Fibroblast of villous mesenchyme (primary cell): ENCODE data around the gene GRAMD1B. TPM values are rescaled to one million over a fixed set of nuclear protein-coding genes. Genes with fewer than 3 reads are reported as not detected.
A peak's percentile ranks its signal among the peaks of the same experiment; 100 is the strongest.

Source experiments
- DNase-seq: peaks from one replicate; pipeline ENCODE4 v3.0.0-alpha.2; 2010; ENCODE audit warnings: low read depth
- H3K4me3 ChIP-seq: 2 replicates; pipeline ENCODE4 v1.5.1; 2011; ENCODE audit warnings: low read depth, mild to moderate bottlenecking, low read length
- total RNA-seq: library from RNA; depleted of rRNA; stranded (reverse); fragments of >200 nt; gene quantifications from 2 replicates; pipeline ENCODE4 v1.2.3, GENCODE V29; 2012
- TF ChIP-seq, protein P1 (sequence below): IDR thresholded peaks from 2 replicates; pipeline ENCODE4 v1.5.1; 2012; ENCODE audit warnings: low read depth, mild to moderate bottlenecking, low read length; ENCODE audit not compliant: insufficient read depth

The GRAMD1B gene
- 3.9 and 6.0 TPM in 2 replicates for total RNA-seq

DNA sequence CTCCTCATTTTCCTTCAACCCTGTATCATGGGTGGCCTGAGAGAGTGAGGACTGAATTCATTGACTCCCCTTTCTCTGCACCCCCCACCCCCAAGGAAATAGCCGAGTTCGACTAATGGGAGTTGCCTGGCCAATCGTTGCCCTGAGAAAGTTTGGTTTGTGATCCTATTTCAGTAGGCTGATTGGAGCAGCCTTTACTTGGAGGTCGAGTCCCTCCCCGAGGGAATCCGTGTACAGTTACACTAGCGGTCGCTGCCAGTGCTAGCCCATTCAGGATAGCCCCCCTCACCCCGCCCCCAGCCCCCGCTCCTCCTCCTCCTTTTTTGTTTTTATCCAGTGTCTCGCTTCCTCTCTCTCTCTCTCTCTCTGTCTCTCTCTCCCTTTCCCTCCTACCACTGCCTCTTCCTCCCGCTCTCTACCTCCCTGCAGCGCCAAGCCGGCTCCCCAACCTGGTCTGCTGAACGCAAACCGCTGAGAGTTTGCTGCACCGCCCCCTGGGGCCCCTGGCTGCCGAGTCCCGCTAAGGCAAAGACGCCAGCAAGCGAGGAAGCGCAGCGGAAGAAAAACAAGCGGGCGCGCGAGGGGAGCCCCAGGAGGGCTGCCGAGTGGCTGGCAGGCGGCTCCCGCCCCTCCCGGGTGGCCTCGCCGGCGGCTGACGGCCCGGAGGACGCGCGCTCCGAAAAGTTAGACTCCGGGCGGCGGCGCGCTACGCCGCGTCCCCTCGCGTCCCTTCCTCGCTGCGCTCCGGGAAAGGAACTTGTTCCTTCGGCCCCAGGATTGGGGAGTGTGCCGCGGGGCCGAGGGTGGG lies at the start of gene GRAMD1B:
GRAMD1B (plus strand) TSS at position 357 of the 808 bp plus-strand sequence. CDS start 524 bp downstream, outside the sequence.
- H3K4me3 ChIP-seq = peak within 1 kb of the TSS; percentile 52
- peak; percentile 40 for DNase-seq
- TF ChIP-seq, protein P1, sequence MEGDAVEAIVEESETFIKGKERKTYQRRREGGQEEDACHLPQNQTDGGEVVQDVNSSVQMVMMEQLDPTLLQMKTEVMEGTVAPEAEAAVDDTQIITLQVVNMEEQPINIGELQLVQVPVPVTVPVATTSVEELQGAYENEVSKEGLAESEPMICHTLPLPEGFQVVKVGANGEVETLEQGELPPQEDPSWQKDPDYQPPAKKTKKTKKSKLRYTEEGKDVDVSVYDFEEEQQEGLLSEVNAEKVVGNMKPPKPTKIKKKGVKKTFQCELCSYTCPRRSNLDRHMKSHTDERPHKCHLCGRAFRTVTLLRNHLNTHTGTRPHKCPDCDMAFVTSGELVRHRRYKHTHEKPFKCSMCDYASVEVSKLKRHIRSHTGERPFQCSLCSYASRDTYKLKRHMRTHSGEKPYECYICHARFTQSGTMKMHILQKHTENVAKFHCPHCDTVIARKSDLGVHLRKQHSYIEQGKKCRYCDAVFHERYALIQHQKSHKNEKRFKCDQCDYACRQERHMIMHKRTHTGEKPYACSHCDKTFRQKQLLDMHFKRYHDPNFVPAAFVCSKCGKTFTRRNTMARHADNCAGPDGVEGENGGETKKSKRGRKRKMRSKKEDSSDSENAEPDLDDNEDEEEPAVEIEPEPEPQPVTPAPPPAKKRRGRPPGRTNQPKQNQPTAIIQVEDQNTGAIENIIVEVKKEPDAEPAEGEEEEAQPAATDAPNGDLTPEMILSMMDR = no peak

DNA sequence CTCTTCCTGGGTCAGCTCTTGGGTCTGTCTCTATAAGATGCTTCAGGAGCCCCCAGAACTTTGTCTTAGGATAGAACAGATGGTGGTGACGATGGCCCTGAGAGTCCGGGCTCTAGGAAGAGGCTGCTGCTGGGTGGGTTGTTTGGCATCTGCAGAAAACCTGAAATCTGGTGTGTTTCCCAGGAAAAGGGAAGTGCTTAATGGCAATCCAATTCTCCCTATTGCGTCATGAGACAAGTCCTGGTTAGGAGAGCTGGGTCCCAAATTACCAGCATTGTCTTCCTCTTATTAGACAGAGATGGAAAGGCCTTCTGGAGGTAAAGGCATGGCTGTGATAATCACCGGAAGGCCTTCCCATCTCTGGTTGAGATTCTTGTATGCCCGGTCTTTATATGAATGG lies 48.9 kb upstream of the GRAMD1B start:
- no peak for DNase-seq
- TF ChIP-seq, protein P1 = no peak
- no peak overlapping the region for H3K4me3 ChIP-seq

DNA sequence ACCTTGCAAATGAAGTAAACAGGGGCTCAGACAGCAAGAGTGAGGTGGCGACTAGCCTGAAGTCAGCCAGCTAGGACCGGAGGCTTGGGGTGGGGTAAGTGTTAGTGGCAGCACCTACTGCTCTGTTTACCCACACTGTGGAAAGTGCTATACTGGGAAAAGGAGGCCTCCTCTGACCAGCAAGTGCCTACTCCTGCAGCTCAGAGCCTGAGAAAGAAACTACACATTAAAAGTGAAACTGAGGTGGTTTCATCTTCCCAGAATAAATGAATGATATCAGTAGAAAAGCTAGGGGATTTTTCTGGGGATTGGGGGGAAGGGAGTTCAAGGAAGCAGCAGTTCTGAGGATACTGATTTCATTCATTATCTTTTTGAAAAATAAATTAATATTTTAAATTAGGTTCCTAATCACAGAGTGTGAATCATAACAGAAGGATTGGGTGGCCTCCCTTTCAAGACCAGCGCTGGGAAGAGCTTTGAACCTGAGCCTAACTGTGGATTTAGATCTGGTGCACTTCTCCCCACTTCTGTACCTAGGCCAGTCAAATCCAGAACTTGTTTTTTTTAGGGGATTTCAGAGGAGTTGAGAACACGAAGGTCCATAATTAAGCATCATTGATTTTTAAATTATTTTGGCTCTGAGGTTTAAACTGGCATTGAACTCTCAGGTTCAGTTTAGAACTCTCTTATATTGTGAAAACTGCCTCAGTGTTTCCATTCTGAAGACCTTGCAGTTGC lies 48.1 kb upstream of the GRAMD1B start:
- no peak overlapping the region for H3K4me3 ChIP-seq
- TF ChIP-seq, protein P1 = no peak
- DNase-seq = no peak

DNA sequence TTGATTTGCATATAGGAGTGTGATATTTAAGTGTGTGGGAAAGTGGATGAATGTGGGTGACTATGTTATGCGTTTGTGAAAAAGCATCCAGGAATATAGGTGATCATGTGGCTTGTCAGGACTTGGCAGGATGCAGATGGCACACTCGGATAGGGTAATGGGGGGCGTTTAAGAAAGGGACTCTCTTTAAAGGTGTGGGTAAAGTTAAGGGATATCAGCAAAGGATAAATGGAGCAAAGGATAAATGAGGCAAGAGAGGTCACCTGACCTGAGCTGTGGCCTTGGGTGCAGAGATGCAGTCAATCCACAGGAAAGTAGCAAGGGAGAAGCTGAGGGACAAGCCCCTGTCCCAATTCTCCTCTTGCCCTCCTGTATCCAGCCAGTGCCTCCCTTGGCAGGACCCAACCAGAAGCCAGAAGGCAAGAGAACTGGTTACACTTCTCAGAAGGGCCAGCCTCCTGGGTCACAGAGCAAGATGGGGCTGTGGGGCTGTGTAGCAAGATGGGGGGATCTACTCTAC lies 47.5 kb upstream of the GRAMD1B start:
- H3K4me3 ChIP-seq = no peak overlapping the region
- no peak for DNase-seq
- TF ChIP-seq, protein P1 = no peak

DNA sequence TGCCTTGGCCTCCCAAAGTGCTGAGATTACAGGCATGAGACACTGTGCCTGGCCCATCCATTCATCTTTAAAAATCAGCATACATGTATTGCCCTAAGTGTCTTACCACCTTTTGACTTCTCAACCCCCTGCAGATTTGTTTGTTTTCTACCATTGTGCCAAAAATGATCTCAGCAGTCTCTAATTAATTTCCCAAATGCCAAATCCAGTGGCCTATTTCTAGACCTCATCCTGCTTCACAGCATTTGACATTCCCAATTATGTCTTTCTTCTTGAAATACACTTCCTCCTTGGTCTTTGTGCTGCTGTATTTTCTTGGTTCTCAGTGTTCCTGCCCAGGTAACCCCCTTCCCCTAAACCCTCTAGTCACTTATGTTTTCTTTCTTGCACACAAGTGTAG lies 46.0 kb upstream of the GRAMD1B start:
- no peak overlapping the region for H3K4me3 ChIP-seq
- TF ChIP-seq, protein P1 = no peak
- DNase-seq = no peak

DNA sequence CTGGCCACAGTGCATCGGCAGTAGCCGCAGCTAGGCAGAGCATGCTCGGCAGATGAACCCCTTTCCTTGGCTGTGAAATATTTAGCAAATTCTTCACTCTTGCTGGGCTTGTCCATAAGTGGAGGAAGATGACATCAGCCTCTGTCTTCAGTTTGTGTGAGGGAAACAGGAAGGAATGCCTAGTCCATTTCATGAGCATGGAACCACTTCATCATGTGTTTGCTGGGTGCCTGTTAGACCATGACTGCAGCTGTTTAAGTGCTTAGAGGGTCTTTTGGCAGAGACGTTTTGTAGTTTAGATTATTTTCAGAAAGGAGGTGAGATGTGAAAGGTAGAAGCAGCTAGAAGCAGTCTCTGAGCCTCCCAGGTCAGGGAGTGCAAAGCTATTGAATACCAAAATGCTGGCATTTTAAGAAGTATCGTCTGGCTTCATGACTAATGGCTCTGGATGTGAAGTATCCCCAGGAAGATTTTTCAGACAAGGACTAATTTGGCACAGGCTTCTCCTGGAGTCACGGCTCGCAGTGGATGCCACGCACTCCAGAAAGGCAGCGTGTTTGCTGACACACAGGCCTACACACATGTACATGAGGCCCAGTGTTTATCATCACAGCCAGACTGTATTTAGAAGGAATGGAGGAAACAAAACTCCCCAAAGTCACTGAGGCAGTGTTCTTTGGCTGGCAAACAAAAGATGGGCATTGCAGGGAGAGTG lies 43.1 kb upstream of the GRAMD1B start:
- TF ChIP-seq, protein P1 = no peak
- DNase-seq = no peak
- H3K4me3 ChIP-seq = no peak overlapping the region
